H9 (cell line): Measurements from ENCODE around the gene PRKD2. TPM values are rescaled to one million over a fixed set of nuclear protein-coding genes. Genes with fewer than 3 reads are reported as not detected.

ENCODE experiments used
- DNase-seq: peaks from one replicate; pipeline ENCODE4 v3.0.0-alpha.2; 2017
- H2AFZ ChIP-seq: one replicate; pipeline ENCODE4 v1.6.1; 2013; ENCODE audit warnings: mild to moderate bottlenecking, low read length, control low read depth, moderate library complexity
- H2AK5ac ChIP-seq: 2 replicates; pipeline ENCODE4 v1.6.1; 2013; ENCODE audit warnings: low read length, control low read depth, mixed read lengths; ENCODE audit not compliant: insufficient read length
- H2BK120ac ChIP-seq: one replicate; pipeline ENCODE4 v1.6.1; 2013; ENCODE audit warnings: low read depth, mild to moderate bottlenecking, low read length, control low read depth, inconsistent platforms; ENCODE audit not compliant: poor library complexity, severe bottlenecking
- H2BK12ac ChIP-seq: 2 replicates; pipeline ENCODE4 v1.6.1; 2013; ENCODE audit warnings: low read length, control low read depth, mixed read lengths, low read depth; ENCODE audit not compliant: insufficient read length
- H2BK15ac ChIP-seq: 2 replicates; pipeline ENCODE4 v1.6.1; 2013; ENCODE audit warnings: low read depth, low read length, control low read depth
- H2BK20ac ChIP-seq: one replicate; pipeline ENCODE4 v1.6.1; 2013; ENCODE audit warnings: low read depth, mild to moderate bottlenecking, low read length, control low read depth, inconsistent platforms; ENCODE audit not compliant: poor library complexity, severe bottlenecking
- H2BK5ac ChIP-seq: 2 replicates; pipeline ENCODE4 v1.6.1; 2013; ENCODE audit warnings: low read length, control low read depth, mixed read lengths; ENCODE audit not compliant: insufficient read length
- H3K14ac ChIP-seq: 2 replicates; pipeline ENCODE4 v1.6.1; 2013; ENCODE audit warnings: low read length, control low read depth; ENCODE audit not compliant: insufficient read depth
- H3K18ac ChIP-seq: 2 replicates; pipeline ENCODE4 v1.6.1; 2013; ENCODE audit warnings: low read depth, mild to moderate bottlenecking, mixed read lengths, low read length, control low read depth; ENCODE audit not compliant: insufficient read length
- H3K23ac ChIP-seq: 2 replicates; pipeline ENCODE4 v1.6.1; 2013; ENCODE audit warnings: low read length, control low read depth, mixed read lengths, low read depth; ENCODE audit not compliant: insufficient read length
- H3K23me2 ChIP-seq: 2 replicates; pipeline ENCODE4 v1.6.1; 2013; ENCODE audit warnings: low read depth, mild to moderate bottlenecking, mixed read lengths, low read length, control low read depth; ENCODE audit not compliant: insufficient read length, poor library complexity, severe bottlenecking
- H3K27ac ChIP-seq: 2 replicates; pipeline ENCODE4 v1.5.1; 2013; ENCODE audit warnings: low read length, control low read depth, mixed read lengths, low read depth; ENCODE audit not compliant: insufficient read length
- H3K27me3 ChIP-seq: 2 replicates; pipeline ENCODE4 v1.6.1; 2013; ENCODE audit warnings: low read length, control low read depth, inconsistent platforms; ENCODE audit not compliant: insufficient read depth
- H3K4ac ChIP-seq: 2 replicates; pipeline ENCODE4 v1.6.1; 2013; ENCODE audit warnings: low read depth, mild to moderate bottlenecking, control low read depth, inconsistent platforms, low read length, moderate library complexity
- H3K4me1 ChIP-seq: 2 replicates; pipeline ENCODE4 v1.6.1; 2013; ENCODE audit warnings: low read length, control low read depth, inconsistent platforms; ENCODE audit not compliant: insufficient read depth
- H3K4me2 ChIP-seq: 2 replicates; pipeline ENCODE4 v1.6.1; 2013; ENCODE audit warnings: low read length, control low read depth, mixed read lengths; ENCODE audit not compliant: insufficient read length, insufficient read depth
- H3K56ac ChIP-seq: 2 replicates; pipeline ENCODE4 v1.6.1; 2013; ENCODE audit warnings: low read depth, mild to moderate bottlenecking, mixed read lengths, low read length, control low read depth; ENCODE audit not compliant: insufficient read length
- H3K79me1 ChIP-seq: 2 replicates; pipeline ENCODE4 v1.6.1; 2013; ENCODE audit warnings: low read depth, mild to moderate bottlenecking, moderate library complexity, low read length, control low read depth, inconsistent platforms; ENCODE audit not compliant: insufficient read depth, poor library complexity, severe bottlenecking
- H3K79me2 ChIP-seq: 2 replicates; pipeline ENCODE4 v1.6.1; 2013; ENCODE audit warnings: low read length, control low read depth, inconsistent platforms; ENCODE audit not compliant: insufficient read depth
- H3K9ac ChIP-seq: 2 replicates; pipeline ENCODE4 v1.6.1; 2013; ENCODE audit warnings: low read length, control low read depth, mixed read lengths; ENCODE audit not compliant: insufficient read length; ENCODE audit errors: extremely low read depth
- H3K9me3 ChIP-seq: one replicate; pipeline ENCODE4 v1.6.1; 2013; ENCODE audit warnings: low read depth, low read length, inconsistent platforms; ENCODE audit not compliant: control insufficient read depth
- H3T11ph ChIP-seq: one replicate; pipeline ENCODE4 v1.6.1; 2013; ENCODE audit warnings: mild to moderate bottlenecking, low read length, control low read depth, inconsistent platforms
- H4K20me1 ChIP-seq: one replicate; pipeline ENCODE4 v1.6.1; 2013; ENCODE audit not compliant: control insufficient read depth, insufficient read length, insufficient read depth
- H4K5ac ChIP-seq: 2 replicates; pipeline ENCODE4 v1.6.1; 2013; ENCODE audit warnings: low read depth, mild to moderate bottlenecking, mixed read lengths, low read length, control low read depth; ENCODE audit not compliant: insufficient read length
- H4K8ac ChIP-seq: replicated peaks from 2 replicates; pipeline ENCODE4 v1.6.1; 2013; ENCODE audit warnings: low read length, control low read depth, mixed read lengths, low read depth; ENCODE audit not compliant: insufficient read length
- H4K91ac ChIP-seq: 2 replicates; pipeline ENCODE4 v1.6.1; 2013; ENCODE audit warnings: low read depth, mild to moderate bottlenecking, moderate library complexity, mixed read lengths, low read length, control low read depth; ENCODE audit not compliant: insufficient read length
- H3K27ac Mint-ChIP-seq, 3 experiments: 2 replicates in 2 of 3; 3 replicates in 1 of 3; pipeline ENCODE4 v1.8.0; 2020 to 2021; ENCODE audit warnings: mixed read lengths in 3 of 3, mild to moderate bottlenecking in 1 of 3, moderate library complexity in 1 of 3
- H3K27me3 Mint-ChIP-seq: 2 replicates; pipeline ENCODE4 v1.8.0; 2021; ENCODE audit warnings: low read depth, mild to moderate bottlenecking, moderate library complexity, mixed read lengths
- H3K36me3 Mint-ChIP-seq, 3 experiments: 2 replicates in 2 of 3; 3 replicates in 1 of 3; pipeline ENCODE4 v1.8.0; 2020 to 2021; ENCODE audit warnings: low read depth in 3 of 3, mixed read lengths in 3 of 3; ENCODE audit not compliant: insufficient read depth in 1 of 3
- H3K4me1 Mint-ChIP-seq, 2 experiments: 2 replicates each; pipeline ENCODE4 v1.8.0; 2020; ENCODE audit warnings: mixed read lengths in 2 of 2
- H3K4me3 Mint-ChIP-seq, 2 experiments: 2 replicates in 1 of 2; 3 replicates in 1 of 2; pipeline ENCODE4 v1.8.0; 2020 to 2021; ENCODE audit warnings: mild to moderate bottlenecking in 2 of 2, mixed read lengths in 2 of 2, moderate library complexity in 1 of 2
- H3K9me3 Mint-ChIP-seq, 2 experiments: 2 replicates in 1 of 2; 3 replicates in 1 of 2; pipeline ENCODE4 v1.8.0; 2020; ENCODE audit warnings: mild to moderate bottlenecking in 2 of 2, mixed read lengths in 2 of 2, moderate library complexity in 1 of 2
- CTCF ChIP-seq: fragments of 200-600 bp; sonication (generic); conservative IDR thresholded peaks from 3 replicates; pipeline ENCODE4 v1.8.0; 2021; ENCODE audit warnings: antibody characterized with exemption, mild to moderate bottlenecking
- WGBS: extraction: QIAGEN DNeasy Blood & Tissue Kit; methylation state at CpG from one replicate; pipeline ENCODE4 v1.1.7; 2013; ENCODE audit warnings: missing lambda C conversion rate, low lambda C conversion rate, mixed read lengths; ENCODE audit not compliant: insufficient read length; ENCODE audit errors: extremely low coverage; 5-methylcytosine and 5-hydroxymethylcytosine counted together
- total RNA-seq: library from RNA; stranded (reverse); gene quantifications from 2 replicates; pipeline ENCODE4 v1.2.1, GENCODE V29; 2021

PRKD2 gene
- total RNA-seq, 1 experiment from 2014 or later = 60.7 TPM

- H3K27me3 Mint-ChIP-seq = no peaks in the 10 kb centered on the region
Measured at GRCh38 chr19:46753420-46754155, 36.7 kb upstream of the PRKD2 start.

More at GRCh38 chr19:46753420-46754155, 36.7 kb upstream of the PRKD2 start:
- no peak overlapping the region for H3K18ac ChIP-seq
- Mint-ChIP-seq H3K4me3 (no peak overlapping the region; a peak in 1 of 5 replicates), H3K9me3 (no peaks in the 10 kb centered on the region), H3K36me3 (peaks cover 9 to 55% (median 42%) of the 10 kb centered on the region in 3 experiments), H3K27ac (peak overlapping the region in 2 of 3 experiments; percentile 42 to 46; a peak in 1 of 7 replicates), H3K4me1 (peaks cover under 1 to 8% of the 10 kb centered on the region in 2 experiments)
- no peak overlapping the region for H3K56ac ChIP-seq
- no peak overlapping the region for H2BK120ac ChIP-seq
- H4K5ac ChIP-seq = no peak overlapping the region
- H3K4me1 ChIP-seq = no peaks in the 10 kb centered on the region
- H3K4me2 ChIP-seq = no peak overlapping the region
- H2BK12ac ChIP-seq = no peak overlapping the region
- H3T11ph ChIP-seq = no peak overlapping the region
- no peak overlapping the region for H2BK5ac ChIP-seq
- no peak overlapping the region for H2AK5ac ChIP-seq
- H2AFZ ChIP-seq = no peak overlapping the region
- H3K27ac ChIP-seq = no peak overlapping the region
- no peak overlapping the region for H3K14ac ChIP-seq
- H4K91ac ChIP-seq = no peak overlapping the region
- no peaks in the 10 kb centered on the region for H3K79me2 ChIP-seq
- H3K9me3 ChIP-seq = no peaks in the 10 kb centered on the region
- DNase-seq = peak; percentile 77
- no peak overlapping the region for H4K8ac ChIP-seq
- H3K4ac ChIP-seq = no peak overlapping the region
- H3K23me2 ChIP-seq = no peaks in the 10 kb centered on the region
- peak; percentile 67 for TF ChIP-seq CTCF
- no peaks in the 10 kb centered on the region for H3K27me3 ChIP-seq
- H4K20me1 ChIP-seq = no peaks in the 10 kb centered on the region
- no CpG with 5 or more reads among the region's 4 CpGs for WGBS
- H3K9ac ChIP-seq = no peak overlapping the region
- no peak overlapping the region for H3K23ac ChIP-seq
- H2BK15ac ChIP-seq = no peak overlapping the region
- no peak overlapping the region for H2BK20ac ChIP-seq
- no peaks in the 10 kb centered on the region for H3K79me1 ChIP-seq
